Thoracic aorta (tissue), 2 donors: ENCODE results near the gene MED15. TPM values are rescaled to one million over a fixed set of nuclear protein-coding genes. Genes with fewer than 3 reads are reported as not detected.

Source experiments
- ATAC-seq: fragments of 150-250 bp; one replicate; pipeline ENCODE4 v1.8.0; 2017; ENCODE audit warnings: low read depth; ENCODE audit not compliant: insufficient number of reproducible peaks, low FRiP score
- DNase-seq: peaks from one replicate; pipeline ENCODE4 v3.0.0-alpha.2; 2020; ENCODE audit warnings: low spot score
- H3K27ac ChIP-seq, 2 donors: fragments of 200-600 bp; sonication (generic); 1 replicate in 1 of 2; 2 replicates in 1 of 2; pipeline ENCODE4 v1.5.1; 2016; ENCODE audit warnings: mild to moderate bottlenecking in 2 of 2, moderate library complexity in 2 of 2
- H3K27me3 ChIP-seq: fragments of 200-600 bp; sonication (generic); replicated peaks from 2 replicates; pipeline ENCODE4 v1.6.0; 2016; ENCODE audit warnings: mild to moderate bottlenecking; ENCODE audit not compliant: insufficient read depth
- H3K36me3 ChIP-seq: fragments of 200-600 bp; sonication (generic); one replicate; pipeline ENCODE4 v1.5.1; 2016
- H3K4me1 ChIP-seq, 2 donors: fragments of 200-600 bp; sonication (generic); 1 replicate in 1 of 2; 2 replicates in 1 of 2; pipeline versions ENCODE4 v1.5.1 to v1.6.0; 2016; ENCODE audit warnings: low read depth in 2 of 2, mild to moderate bottlenecking in 1 of 2; ENCODE audit not compliant: control insufficient read depth in 1 of 2
- H3K4me3 ChIP-seq: fragments of 200-600 bp; sonication (generic); 2 replicates; pipeline ENCODE4 v1.5.1; 2016; ENCODE audit warnings: mild to moderate bottlenecking
- H3K9me3 ChIP-seq: fragments of 200-600 bp; sonication (generic); 2 replicates; pipeline ENCODE4 v1.5.1; 2016
- total RNA-seq, 2 donors: library from RNA; depleted of rRNA; stranded (reverse); fragments of >200 nt; gene quantifications; one replicate each; pipeline versions ENCODE4 v1.1.0 to v1.2.3, GENCODE V29; 2016
- TF ChIP-seq, protein P1 (sequence below): fragments of 200-600 bp; sonication (generic); IDR thresholded peaks from one replicate; pipeline ENCODE4 v1.5.1; 2019; ENCODE audit warnings: antibody characterized with exemption

MED15 gene
- total RNA-seq, 2 donors from 2014 or later = 78.9 to 98.6 TPM

DNA sequence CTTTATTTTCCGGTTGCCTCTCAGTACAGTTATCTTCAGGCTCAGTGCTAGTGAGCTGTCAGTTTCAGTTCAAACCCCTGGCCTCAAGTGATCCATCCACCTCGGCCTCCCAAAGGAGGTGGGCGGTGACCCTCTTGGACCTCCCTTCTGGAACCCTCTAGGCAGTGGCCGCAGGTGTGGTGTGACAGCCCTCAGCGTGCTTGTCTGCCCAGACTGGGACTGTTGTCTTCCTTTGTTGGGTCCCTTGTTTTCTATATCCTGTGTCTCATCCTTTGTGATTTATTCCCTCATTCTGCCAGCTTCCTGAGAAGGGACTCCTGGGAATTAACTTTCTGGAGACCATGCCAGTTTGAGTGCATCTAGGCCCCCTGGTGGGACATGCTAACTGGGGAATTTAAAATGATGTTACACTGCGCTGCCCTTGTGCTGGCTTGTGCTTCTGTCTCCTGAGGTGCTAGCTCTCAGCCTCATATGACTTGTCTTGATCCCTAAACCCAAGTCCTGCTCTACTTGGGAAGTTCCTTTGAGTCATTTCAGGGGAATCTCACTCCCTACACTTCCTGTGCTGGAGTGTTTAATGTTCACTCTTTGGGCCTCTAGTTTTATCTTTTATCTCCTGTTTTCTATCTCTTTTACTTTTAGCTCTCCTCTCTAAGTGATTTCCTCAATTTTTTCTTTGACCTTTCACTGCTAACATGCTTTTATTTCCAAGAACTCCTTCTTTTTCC is 19.4 kb downstream of the MED15 start:
- DNase-seq (no peak), ATAC-seq (no peak)
- no peaks in the 10 kb centered on the region for H3K9me3 ChIP-seq
- no peak overlapping the region for H3K4me3 ChIP-seq
- TF ChIP-seq, protein P1, sequence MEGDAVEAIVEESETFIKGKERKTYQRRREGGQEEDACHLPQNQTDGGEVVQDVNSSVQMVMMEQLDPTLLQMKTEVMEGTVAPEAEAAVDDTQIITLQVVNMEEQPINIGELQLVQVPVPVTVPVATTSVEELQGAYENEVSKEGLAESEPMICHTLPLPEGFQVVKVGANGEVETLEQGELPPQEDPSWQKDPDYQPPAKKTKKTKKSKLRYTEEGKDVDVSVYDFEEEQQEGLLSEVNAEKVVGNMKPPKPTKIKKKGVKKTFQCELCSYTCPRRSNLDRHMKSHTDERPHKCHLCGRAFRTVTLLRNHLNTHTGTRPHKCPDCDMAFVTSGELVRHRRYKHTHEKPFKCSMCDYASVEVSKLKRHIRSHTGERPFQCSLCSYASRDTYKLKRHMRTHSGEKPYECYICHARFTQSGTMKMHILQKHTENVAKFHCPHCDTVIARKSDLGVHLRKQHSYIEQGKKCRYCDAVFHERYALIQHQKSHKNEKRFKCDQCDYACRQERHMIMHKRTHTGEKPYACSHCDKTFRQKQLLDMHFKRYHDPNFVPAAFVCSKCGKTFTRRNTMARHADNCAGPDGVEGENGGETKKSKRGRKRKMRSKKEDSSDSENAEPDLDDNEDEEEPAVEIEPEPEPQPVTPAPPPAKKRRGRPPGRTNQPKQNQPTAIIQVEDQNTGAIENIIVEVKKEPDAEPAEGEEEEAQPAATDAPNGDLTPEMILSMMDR = no peak
- no peaks in the 10 kb centered on the region for H3K27me3 ChIP-seq
- H3K36me3 ChIP-seq = peaks cover 4% of the 10 kb centered on the region
- H3K27ac ChIP-seq = peak overlapping the region in 1 of 2 donors; percentile 9
- peaks cover 41 to 67% of the 10 kb centered on the region in 2 donors for H3K4me1 ChIP-seq

DNA sequence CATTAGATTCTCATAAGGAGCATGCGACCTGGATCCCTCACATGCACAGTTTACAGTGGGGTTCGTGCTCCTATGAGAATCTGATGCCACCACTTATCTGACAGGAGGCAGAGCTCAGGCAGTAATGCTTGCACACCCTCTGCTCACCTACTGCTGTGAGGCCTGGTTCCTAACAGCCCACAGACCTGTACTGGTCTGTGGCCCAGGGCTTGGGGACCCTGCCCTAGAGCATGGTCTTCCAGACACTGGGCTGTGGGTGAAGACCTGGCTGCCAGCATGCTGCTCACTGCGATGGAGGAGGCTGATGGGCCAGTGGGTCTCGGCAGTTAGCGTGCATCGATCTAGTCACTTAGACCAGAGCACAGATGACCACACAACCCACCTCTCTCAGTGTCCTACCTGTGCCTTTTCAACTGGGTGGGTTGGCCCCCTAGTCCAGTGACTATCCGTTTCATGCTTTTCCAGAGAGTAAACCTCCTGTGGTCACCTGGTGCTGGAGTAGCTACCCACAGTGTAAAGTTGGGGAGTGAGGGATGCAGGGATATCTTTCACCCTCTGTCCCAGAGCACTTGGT is 21.1 kb downstream of the MED15 start:
- TF ChIP-seq, protein P1 = no peak
- Histone ChIP-seq H3K36me3 (peaks cover 4% of the 10 kb centered on the region), H3K4me3 (no peak overlapping the region), H3K9me3 (no peaks in the 10 kb centered on the region), H3K27ac (no peak overlapping the region), H3K27me3 (no peaks in the 10 kb centered on the region), H3K4me1 (peaks cover 46 to 69% of the 10 kb centered on the region in 2 donors)
- ATAC-seq (no peak), DNase-seq (no peak)

DNA sequence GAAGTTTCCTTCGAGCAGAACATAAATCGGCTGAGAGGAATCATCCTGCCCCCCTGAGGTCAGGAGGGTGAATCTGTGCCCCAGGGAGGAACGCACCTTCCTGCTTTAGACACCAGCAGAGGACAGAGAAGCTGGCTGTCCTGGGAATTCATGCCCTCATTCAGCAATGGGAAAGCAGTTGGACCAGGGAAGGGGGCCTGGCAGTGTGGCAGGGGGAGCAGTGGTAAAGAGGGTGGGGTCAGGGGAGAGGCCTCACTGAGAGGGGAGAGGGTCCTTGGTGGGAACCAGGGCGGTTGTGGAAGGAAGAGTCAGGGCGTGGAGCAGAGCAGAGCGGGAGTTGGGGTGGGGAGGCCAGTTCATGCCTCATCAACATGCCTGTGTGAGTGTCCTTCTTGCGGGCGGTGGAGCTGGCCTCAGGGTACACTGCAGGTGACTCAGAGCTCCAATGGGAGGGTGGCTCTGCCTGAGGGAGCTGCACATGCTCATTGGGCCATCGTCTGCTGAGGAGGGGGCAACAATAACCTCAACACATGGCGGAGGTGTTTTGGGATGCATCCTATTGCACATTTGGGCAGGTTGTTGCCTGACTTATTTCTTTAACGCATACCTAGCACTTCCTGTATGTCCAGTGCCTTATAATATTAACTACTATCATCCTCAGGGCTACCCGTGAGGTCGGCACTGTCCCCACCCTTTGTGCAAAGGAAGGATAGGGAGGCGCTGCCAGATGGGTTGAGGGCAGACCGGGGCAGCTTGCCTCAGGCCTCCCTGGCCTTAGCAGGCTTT is 23.2 kb downstream of the MED15 start:
- H3K4me1 ChIP-seq = peaks cover 45 to 57% of the 10 kb centered on the region in 2 donors
- H3K27me3 ChIP-seq = no peaks in the 10 kb centered on the region
- H3K27ac ChIP-seq = peak overlapping the region; percentile 89 to 93
- H3K9me3 ChIP-seq = no peaks in the 10 kb centered on the region
- no peak overlapping the region for H3K4me3 ChIP-seq
- peaks cover 4% of the 10 kb centered on the region for H3K36me3 ChIP-seq
- TF ChIP-seq, protein P1 = no peak
- DNase-seq (no peak), ATAC-seq (no peak)

DNA sequence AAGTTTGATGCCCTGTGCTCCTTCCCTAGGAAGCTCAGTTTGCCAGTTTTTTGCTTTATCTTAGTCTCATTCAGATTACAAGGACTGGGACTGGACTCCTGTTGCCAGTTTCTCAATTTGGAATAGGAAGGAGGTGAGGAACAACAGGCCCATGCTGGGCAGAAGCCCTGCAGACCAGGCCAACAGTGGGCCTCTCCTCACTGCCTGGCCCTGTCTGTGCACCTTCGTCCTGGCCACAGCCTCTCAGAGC is 23.7 kb downstream of the MED15 start:
- DNase-seq (no peak), ATAC-seq (no peak)
- Histone ChIP-seq H3K4me3 (no peak overlapping the region), H3K9me3 (no peaks in the 10 kb centered on the region), H3K36me3 (peaks cover 3% of the 10 kb centered on the region), H3K27ac (peak overlapping the region; percentile 89 to 93), H3K27me3 (no peaks in the 10 kb centered on the region), H3K4me1 (peaks cover 45 to 57% of the 10 kb centered on the region in 2 donors)
- TF ChIP-seq, protein P1 = no peak
